OCI-LY1 (cell line): Measurements from ENCODE around the gene RBM20.

Source experiments
- CTCF ChIP-seq: fragments of 200-600 bp; sonication (generic), shearing (Covaris generic); IDR thresholded peaks from 2 replicates; pipeline ENCODE4 v1.5.1; 2017; ENCODE audit warnings: mild to moderate bottlenecking, antibody characterized with exemption, low read length, moderate library complexity, mixed read lengths
- EZH2 ChIP-seq: fragments of 200-600 bp; sonication (generic), shearing (Covaris generic); IDR thresholded peaks from 2 replicates; pipeline ENCODE4 v1.8.0; 2017; ENCODE audit warnings: borderline replicate concordance, mixed run types, mild to moderate bottlenecking, antibody characterized with exemption, low read length, moderate library complexity, mixed read lengths

DNA sequence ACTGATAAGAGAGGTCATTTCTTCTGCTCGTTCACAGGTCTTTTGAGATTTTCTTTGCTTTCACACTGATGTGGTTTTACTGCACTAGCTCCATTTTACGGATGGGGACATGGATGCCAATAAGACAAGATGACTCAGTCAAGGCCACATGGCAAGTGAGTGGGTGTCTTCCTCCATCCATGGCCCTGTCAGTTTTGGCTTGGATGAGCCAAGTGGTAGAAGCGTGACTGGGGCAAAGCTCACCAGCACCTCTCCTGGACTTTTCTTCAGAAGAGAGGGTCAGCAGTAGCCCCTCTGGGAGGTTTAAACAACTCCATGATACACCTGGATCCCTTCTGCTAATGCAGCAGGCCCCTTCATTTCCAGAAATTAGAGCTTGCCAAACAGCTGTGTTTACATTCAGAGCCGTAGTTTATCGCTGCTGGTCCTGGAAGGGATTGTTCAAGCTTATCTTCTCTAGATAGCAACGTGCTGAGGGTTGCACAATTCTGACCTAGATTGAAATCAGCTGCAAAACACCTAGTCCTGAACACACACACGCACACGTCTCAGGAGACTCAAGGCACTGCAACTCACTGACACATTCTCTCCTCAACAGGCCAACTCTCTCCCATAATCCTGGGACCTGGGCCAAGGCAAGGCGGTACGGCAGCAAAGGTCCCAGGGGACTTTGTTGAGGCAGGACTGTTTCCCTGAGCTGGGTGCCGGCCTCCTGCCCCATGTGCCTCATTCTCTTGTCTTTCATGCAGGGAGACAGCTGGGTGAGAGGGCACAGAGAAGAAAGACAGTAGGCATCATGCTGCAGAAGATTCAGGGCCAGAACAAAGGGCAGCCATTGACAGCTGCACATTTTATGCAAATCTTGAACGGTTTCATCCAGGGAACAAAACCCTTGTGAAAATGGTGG is 213.4 kb downstream of the RBM20 start:
- no peak for TF ChIP-seq CTCF
- no peak for TF ChIP-seq EZH2
